AG20443 (cell line): Measurements from ENCODE around the gene CDH23.

Experiments
- DNase-seq: peaks from one replicate; pipeline ENCODE4 v3.0.0; 2012; ENCODE audit warnings: low spot score, mixed read lengths

The CDH23 gene

DNA sequence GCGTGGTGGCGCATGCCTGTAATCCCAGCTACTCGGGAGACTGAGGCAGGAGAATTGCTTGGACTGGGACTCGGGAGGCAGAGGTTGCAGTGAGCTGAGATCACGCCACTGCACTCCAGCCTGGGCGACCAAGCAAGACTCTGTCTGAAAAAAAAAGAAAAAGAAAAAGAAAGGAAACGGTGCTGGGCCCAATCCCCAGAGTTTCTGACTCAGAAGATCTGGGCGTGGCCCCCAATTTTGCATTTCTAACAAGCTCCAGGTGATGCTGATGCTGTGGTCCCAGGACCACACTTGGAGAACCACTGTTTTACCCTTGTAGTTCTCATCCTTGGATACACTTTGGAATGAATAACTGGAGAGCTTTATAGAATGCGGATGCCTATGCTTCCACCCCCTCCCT is 243.9 kb downstream of the CDH23 start:
- no peak for DNase-seq

DNA sequence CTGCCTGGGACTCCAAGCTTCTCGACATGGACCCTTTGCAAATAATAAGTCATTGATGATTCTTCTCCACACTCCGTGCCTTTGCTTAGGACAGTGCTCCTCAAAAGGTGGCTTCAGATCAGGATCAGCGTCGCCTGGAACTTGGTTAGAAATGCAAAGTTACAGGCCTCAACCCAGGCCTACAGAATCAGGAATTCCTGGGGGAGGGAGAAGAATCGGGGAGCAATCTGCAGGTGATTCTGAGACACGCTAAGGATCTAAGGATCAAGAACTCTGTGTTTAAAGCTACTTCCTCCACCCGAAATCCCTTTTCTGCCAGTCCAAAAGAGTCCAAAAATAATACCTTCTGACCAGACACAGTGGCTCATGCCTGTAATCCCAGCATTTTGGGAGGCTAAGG is 244.7 kb downstream of the CDH23 start:
- no peak for DNase-seq

DNA sequence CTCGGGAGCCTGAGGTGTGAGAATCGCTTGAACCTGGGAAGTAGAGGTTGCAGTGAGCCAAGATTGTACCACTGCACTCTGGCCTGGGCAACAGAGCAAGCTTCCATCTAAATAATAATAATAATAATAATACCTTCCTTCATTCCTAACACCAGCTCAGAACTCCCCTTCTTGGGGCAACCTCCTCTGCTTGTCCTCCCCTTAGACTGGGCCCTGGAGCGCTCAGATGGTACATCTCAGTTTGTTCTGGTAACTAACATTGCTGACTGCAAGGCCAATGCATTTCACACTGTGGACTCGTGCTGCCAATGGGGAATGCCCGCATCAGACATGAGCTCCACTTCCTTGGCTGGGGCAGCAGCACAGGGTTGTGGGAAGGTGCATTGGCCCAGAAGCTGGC is 245.3 kb downstream of the CDH23 start:
- DNase-seq: no peak

DNA sequence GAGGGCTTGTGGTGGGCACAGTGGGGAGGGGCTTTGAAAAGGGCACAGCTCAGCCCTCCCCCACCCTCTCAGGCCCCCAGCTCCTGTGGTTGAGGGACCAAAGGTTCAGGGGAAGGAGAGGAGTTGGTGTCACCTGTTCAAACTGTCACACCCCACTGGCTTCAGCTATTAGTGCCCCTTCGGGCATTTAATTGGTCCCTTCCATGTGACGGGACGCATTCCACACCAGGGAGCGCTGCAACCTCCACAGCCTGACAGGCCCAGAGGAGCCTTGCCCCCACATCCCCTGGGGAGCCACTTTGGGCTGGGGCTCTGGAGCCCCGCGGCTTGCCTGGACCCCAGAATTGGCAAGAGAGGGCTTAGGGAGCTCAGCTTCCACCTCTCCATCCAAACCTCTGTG is 247.2 kb downstream of the CDH23 start:
- DNase-seq: no peak

DNA sequence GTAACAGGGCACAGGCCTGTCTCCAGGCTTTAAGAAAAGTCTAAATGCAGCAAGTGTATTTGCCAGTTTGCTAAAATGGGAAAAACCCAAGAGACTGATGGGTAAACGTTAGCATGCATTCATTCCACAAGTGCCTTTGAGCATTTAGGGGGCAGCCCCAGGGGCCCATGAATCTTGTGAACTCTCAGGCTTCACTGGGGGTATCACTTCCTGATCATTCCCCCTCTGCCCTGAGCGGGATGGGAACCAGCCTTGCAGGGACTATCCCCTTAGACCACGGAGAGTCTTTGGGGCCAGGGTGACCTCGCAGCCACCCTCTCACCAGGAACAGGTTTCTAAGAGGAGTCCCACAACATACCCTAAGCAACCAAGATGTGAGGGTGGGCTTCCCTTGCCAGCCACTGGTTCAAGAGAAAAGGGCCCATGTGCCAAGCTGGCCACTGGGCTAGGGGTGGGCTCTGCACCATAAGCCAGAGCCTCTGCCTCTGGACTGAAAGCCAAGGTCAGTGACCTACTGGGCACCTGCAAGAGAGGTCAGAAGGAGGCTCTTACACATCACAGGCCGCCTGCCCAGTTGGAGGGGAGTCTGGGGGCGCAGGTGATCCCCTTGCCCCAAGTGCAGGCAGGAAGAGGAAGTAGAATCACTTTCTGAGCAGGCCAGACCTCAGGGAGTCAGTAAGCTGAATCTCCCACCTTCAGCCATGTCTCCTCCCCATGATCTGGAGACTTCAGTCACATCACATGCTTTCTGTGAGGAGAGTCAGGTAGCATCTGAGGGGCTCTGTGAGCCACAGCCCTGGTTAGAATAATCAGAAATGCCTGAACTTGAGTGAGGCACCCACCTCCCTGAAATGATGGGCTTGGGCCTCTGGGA is 247.8 kb downstream of the CDH23 start:
- DNase-seq: no peak

DNA sequence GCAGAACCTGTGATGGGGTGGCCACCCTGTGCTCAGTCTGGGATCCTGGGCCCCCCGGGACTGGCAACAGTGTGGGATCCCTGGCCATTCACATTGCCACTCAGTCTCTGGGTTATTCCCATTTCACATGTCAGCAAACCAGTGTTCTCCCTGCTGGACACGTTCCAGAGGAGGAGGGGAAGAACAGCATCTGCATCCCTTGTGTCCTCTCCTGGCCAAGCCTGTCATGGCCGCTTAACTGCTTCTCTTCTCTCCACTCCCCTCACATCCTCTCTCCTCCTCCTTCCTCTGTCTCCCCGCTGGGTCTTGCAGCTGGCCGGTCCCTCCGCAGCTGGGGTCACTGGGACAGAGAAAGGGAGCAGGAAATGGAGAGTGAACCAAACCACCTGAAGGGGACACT is 248.5 kb downstream of the CDH23 start:
- DNase-seq: no peak

DNA sequence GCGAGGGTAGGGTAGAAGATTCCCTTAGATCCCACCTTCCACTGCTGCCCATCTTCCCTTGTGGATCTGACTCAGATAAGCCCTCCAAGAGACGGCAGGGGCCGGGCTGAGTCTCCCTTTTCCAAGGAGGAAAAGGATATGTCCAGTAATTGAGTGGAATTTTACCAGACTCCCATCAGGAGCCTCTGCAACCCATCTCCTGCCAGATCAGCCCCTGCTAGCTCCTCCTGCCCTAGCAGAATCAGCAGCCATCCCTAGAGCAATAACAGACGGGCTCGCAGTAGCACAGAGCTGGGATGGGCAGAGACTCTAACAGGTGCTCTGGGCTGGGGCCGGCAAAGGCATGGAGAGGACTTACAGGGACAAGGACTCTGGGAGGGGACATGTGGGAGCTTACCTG is 249.3 kb downstream of the CDH23 start:
- DNase-seq: no peak

DNA sequence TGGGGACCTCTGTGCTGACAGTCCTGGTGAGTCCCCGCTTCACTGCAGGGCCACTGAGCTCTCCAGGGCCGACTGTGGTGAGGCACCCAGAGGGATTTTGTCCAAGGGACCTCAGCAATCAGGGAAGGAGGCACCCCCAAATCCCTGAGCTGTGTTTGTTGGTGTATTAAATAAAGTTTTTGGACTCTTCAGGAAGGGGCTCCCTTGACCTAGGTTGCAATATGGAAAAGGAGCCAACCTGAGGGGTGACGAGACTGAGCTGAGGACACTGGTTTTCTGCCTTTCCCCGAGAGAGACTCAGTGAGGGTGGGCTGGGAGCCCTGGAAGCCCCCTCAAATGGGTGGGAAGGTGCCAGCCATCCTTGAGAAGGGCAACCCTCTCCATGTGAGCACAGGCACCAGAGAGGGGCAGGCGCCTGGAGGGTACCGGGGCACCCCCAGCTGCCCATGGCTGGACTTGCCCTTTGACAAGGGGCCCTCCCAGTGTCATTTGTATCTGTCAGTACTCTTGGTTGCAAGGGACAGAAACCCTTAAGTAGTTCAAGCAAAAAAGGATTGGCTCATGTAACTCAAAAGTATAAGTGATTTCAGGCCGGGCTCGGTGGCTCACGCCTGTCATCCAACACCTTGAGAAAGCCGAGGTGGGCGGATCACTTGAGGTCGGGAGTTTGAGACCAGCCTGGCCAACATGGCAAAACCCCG is 250.0 kb downstream of the CDH23 start:
- DNase-seq: no peak

DNA sequence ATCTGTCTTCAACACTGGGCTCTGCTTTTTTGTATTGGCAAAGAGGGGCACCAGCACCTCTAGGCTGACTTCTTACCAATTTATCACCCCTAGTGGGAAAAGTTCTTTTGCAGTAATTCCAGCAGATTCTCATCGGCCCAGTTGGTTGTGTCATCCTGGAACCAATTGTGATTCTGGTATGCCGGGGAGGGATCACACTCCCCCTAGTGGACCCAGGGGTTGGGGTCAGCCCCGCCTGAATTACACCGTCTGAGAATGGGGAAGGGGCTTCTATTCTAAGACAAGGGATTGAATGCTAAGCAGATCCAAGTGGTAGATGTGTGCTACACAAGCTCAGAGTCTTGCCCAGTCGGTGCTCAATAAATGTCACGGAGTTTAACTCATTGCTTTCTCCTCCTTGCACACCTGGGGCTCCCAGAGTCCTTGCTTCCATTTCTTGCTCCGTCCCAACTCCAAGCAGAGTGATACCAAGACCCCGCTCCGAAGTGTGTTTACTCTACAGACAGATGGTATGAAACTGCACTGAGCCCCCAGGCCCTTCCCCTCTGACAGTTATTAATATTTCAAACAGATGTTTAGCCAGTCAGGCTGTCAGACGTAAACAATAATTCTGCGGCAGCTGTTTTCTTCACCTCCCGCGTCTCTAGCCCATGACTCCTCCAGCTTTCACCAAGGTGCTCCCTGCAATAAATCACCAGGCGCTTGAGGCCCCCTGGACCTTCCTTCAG is 251.0 kb downstream of the CDH23 start:
- DNase-seq: peak; percentile 59

DNA sequence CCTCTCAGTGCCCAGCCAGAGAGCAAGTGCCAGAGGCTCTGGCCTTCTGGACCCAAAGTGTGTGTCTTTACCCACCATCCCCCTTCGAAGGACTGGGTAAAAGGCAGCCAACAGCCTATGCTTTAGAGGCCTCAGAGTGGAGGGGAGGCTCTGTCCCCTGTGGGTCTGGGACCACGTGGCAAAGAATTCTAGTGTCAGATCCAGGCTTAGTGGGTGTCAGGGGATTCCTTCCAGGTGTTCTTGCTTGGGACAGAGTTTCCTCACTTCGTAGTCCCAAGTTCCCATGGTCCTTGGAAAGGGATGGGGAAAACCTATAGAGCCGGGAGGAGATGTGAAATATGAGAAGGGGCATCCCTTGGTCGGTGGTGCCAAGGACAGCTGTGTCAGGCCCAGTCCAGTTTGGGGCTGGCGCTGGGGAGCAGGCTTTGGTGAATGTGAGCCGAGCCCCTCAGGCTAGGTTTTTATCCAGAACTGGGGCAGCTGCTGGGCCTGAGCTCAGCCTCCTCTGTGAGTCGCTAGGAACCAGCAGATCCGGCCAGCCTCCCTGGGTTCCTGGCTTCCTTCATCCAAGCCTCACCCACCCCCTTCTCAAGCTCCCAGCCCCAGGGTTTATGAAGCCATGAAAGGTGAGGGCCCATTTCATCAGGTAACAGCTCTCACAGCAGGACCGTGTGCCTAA is 251.7 kb downstream of the CDH23 start:
- no peak for DNase-seq

DNA sequence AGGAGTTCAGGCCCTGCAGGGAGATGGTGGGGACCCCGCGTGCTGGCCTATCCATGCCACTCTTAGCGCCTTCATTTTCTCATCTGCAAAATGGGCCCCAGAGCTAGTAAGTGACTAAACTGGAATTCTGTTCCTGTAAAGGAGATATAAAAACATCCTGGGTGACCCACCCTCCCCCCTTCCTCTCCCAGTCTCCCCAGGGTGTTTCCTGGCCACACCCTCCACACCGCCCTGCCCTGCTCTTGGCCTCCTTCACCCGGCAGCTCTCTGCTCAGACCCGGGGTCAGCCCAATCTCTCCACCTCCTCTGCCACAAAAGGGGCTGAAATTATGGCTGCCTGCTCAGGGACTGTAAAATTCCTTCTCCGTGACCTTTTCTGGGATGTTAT is 252.2 kb downstream of the CDH23 start:
- no peak for DNase-seq

DNA sequence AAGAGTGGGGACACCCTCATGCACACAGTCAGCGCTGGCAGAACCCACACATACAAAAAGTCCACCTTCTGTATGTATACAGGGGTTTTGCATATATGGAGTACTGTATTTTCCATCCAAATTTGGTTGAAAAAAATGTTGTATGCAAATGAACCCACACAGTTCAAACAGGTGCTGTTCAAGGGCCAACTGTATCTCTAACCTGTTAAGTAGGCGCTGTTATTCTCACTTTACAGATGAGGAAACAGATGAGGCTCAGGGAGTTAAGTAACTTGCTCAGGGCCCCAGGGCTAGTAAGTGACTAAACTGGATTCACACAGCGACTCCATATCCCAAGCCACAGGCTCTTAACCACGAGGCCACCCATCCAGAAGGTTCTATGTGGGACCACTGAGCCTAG is 252.9 kb downstream of the CDH23 start:
- DNase-seq: no peak

DNA sequence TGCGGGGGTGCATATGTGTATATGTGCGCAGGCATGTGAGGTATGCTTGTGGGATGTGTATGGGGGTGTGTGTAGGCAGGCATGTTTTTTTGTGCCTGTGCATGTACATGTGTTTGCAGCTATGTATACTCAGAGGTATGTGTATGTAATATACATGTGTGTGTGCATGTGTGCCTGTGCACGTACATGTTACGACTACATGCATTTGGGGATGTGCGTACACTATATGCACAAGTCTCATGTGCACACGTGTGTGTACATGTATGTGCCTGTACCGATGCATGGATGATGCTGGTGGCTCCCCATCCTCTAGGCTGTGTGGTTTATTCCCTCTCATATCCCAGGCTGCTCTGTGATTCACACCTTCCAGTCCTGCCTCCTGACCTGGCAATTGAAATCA is 253.7 kb downstream of the CDH23 start:
- no peak for DNase-seq

DNA sequence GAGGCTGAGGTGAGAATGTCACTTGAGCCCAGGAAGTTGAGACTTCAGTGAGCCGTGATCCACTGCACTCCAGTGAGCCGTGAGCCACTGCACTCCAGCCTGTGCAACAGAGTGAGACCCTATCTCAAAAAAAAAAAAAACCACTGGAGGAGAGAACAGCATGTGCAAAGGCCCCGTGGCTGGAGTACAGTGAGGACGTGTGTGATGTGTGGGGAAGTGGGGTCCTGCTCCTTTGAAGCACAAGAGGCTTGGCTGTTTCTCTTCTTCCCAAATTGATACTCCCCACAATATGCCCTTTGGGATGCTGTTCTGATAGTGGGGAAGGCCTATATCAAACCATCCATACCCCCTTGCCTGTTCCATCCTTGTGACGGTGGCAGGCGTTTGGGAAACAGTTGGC is 254.7 kb downstream of the CDH23 start:
- DNase-seq: no peak

DNA sequence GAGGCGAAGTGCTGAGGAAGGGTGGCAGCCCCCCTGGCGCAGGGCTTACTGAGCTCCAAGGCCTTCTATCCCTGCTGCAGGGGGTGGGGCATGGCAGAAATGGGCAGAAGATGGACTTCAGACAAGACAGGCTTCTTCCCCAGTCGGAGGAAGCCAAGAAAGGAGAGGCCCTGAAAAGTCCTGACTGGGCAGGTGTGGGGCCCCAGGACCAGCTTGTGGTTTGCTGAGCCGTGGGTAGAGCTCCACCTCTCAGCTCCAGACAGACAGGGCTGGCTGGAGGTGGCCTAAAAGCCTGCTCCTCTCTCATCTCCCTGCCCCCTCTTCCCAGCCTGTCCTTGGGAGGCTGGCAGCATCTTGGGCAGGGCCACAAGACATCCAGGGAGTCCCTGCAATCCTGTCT is 255.2 kb downstream of the CDH23 start:
- no peak for DNase-seq

DNA sequence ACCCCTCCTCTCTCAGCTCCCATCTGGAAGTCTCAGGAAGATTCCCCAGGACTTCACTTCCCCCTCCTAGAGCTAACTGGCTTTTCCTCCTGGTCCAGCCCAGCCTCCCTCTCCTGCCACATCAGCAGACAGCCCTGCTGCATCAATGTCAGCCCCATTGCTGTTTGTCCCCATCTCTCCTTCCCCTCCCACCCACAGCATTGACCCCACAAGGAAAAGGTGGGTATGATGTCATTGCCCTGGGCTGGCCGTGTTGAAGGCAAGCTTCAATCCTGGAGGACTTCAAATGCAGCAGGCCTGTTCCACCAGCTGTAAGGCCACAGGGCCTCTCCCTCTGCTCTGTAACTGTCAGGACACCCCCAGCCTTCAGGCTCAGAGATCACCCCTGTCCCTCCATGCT is 256.3 kb downstream of the CDH23 start:
- no peak for DNase-seq

DNA sequence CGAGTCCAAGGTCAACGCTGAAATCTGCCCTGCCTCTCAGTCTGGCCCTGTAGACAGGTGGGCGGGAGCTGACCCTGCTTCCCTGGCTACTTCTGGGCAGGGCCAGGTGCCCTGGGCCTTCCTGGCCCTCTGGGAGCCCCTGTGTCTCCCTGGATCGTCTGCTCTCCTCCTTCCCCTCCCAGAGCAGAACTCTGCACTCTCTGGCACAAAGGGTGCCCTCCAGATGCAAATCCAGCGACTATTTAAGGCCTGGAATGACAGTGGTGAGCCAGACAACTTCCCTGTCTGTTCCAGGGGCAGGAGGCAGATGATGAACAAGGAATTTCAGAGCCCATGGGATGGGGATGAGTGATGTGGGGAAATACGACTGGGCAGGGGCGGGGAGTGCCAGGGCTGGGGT is 259.5 kb downstream of the CDH23 start:
- DNase-seq: no peak

DNA sequence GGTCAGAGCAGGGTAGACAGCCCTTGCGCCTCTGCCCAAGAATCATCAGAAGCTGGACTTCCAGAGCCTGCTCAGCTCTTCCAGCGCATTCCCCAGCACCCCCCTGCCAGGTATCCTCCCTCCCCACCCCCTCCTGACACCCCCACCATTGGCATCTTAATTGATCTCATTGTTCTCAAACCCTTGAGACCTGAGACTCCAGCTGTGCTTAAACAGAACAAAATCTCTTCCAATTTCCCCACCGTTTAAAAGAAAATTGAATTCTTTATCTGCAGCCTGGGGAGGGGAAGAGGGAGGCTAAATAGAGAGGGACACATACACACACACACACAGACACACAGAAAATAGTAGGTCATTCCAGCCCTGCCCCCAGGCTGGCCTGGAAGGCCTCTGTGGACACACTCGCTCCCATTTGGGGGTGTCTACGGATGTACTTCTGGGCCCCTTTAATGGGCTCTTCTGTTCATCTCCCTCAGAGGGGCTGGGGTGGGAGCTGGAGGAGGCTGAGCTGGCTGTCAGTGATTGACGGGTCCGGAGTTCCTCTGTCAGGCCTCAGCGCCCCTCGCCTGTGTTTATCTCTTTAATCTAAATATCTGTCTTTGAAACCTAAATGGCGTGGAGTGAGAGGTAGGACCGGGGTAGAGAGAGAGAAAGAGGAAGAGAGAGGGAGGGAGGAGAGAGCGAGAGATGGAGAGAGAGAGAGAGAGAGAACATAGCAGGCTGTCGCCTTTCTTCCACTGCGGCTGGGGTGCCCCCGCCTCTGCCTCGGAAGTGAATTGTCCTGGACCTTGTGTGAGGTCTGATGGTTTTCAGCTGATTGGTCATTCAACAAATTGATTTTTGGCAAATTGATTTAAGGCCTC is 261.1 kb downstream of the CDH23 start:
- no peak for DNase-seq

DNA sequence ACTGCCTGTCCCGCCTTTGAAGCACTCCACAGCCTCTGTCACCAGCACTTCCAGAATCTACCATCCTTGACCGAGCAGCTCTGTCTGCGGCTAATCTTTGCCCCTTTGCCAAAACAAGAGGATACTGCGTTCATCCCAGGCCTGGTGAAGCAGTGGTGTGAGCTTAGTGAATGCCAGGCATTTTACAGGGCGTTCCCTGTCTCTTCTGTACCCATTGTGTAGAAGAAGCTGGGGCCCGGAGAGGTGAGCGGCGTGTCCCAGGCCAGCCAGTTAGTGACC is 261.7 kb downstream of the CDH23 start:
- no peak for DNase-seq

DNA sequence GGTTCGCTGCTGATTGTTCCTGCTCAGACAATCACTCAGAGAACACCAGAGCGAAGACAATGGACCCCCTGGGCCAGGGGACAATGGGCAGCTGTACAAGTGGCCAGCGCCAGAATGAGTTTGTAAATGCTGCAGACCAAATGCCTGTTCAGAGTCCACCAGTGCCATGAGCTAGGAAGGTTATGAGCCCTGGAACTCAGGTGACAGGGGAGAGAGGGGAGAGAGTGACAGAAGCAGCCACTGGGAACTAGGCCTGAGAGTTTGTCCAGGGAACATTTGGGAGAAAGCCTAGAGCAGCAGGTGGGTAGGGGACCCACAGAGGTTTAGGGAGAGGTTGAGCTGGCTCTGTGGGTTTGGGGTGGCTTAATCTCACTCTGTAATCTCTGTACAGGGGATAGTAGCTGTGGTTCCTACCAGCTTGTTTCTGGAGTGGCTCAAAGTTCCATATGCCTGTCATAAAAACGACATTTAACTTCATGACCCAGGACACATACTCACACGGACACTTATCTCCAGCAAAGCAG is 262.5 kb downstream of the CDH23 start:
- DNase-seq: no peak

DNA sequence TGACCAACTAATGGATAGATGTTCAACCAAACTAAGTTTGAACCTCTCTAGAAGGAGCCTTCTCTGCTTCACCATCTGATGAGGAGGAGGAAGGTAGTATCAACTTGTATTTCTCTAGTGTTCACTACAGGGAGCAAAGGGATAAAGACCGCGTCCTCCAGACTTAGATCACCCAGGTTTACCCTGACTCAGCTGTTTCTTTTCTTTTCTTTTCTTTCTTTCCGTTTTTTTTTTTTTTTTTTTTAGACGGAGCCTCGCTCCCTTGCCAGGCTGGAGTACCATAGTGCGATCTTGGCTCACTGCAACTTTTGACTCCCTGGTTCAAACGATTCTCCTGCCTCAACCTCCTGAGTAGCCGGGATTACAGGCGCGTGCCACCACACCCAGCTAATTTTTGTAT is 263.0 kb downstream of the CDH23 start:
- DNase-seq: no peak

DNA sequence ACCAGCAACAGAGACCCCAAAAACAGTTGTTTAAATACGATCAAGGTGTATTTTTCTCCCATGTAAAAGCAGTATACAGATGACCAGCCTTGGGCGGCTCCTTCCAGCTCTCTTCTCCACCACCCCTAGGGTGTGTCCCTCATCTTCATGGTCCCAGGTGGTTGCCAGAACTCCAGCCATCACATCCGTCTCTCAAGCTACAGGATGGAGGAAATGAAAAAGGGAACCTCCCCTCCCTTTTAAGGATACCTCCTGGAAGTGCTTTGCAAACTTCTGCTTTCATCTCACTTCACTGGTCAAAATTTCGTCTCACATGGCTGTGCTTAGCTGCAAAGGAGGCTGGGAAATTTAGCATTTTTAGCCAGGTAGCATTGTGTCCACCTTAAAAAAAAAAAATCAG is 263.6 kb downstream of the CDH23 start:
- no peak for DNase-seq
